Right lobe of liver (tissue), 6 donors: ENCODE measurements around the gene CIBAR2. TPM values are rescaled to one million over a fixed set of nuclear protein-coding genes. Genes with fewer than 3 reads are reported as not detected.

ENCODE experiments used
- ATAC-seq, 4 donors: fragments of 200-7000 bp; cut with Tn5 transposase; one replicate each; pipeline ENCODE4 v1.9.1; 2020; ENCODE audit warnings: mild to moderate bottlenecking in 4 of 4, moderate library complexity in 4 of 4
- DNase-seq, 3 donors: peaks; one replicate each; pipeline ENCODE4 v3.0.0-alpha.2; 2020
- H3K27ac ChIP-seq, 3 donors: fragments of 200-600 bp; one replicate each; pipeline ENCODE4 v1.8.0; 2022
- H3K27me3 ChIP-seq, 2 donors: fragments of 200-600 bp; one replicate each; pipeline ENCODE4 v1.8.0; 2022
- H3K36me3 ChIP-seq, 4 donors: fragments of 200-600 bp; sonication (generic) in 1 of 4; one replicate each; pipeline versions ENCODE4 v1.5.1 to v1.8.0; 2017 to 2022; ENCODE audit warnings: control low read depth in 1 of 4
- H3K4me1 ChIP-seq, 4 donors: fragments of 200-600 bp; sonication (generic) in 1 of 4; one replicate each; pipeline versions ENCODE4 v1.5.1 to v1.8.0; 2017 to 2022; ENCODE audit warnings: control low read depth in 1 of 4
- H3K4me3 ChIP-seq, 3 donors: fragments of 200-600 bp; one replicate each; pipeline ENCODE4 v1.8.0; 2022
- H3K9me3 ChIP-seq, 4 donors: fragments of 200-600 bp; sonication (generic) in 1 of 4; one replicate each; pipeline versions ENCODE4 v1.5.1 to v1.8.0; 2017 to 2022; ENCODE audit warnings: control low read depth in 1 of 4
- POLR2A ChIP-seq: fragments of 450-650 bp; IDR thresholded peaks from one replicate; pipeline ENCODE4 v1.6.1; 2017; ENCODE audit warnings: antibody characterized with exemption, mild to moderate bottlenecking
- WGBS: methylation state at CpG from one replicate; pipeline ENCODE4 v1.1.6; 2018; ENCODE audit warnings: low coverage, low lambda C conversion rate; ENCODE audit not compliant: insufficient coverage; ENCODE audit errors: missing lambda C conversion rate; 5-methylcytosine and 5-hydroxymethylcytosine counted together
- intact Hi-C, 2 donors: fragments of 100-400 bp; cut with DNase I; formaldehyde crosslinking; loops; one replicate each; pipeline versions ENCODE4 v1.11.2 to v1.14.1; 2022
- total RNA-seq, 6 experiments: library from RNA; depleted of rRNA in 2 of 6; stranded (reverse); fragments of >200 nt in 2 of 6; fragmentation: NEBNext Ultra II Directional in 3 of 6; extraction: Animal tissue kit (Norgen Biotek cat#: 25700) in 3 of 6; gene quantifications; one replicate each; pipeline versions ENCODE4 v1.1.0 to v1.2.4, GENCODE V29; 2016 to 2023
- TF ChIP-seq, protein P1 (sequence below), 4 donors: fragments of 200-600 bp in 3 of 4; fragments of 450-650 bp in 1 of 4; IDR thresholded peaks; one replicate each; pipeline versions ENCODE4 v1.5.1 to v1.8.0; 2016 to 2022; ENCODE audit warnings: antibody characterized with exemption in 4 of 4, mild to moderate bottlenecking in 2 of 4
- donor health status: DM: no; HTN: yes; CAD: no.
- donor health status: DM: no; HTN: no; CAD: no.
- donor health status: DM: no; HTN: no; CAD: no.
- donor health status: DM: no; HTN: yes; CAD: no.
- donor health status: DM: no; HTN: yes; CAD: no.

The CIBAR2 gene
- total RNA-seq, 6 experiments from 2014 or later = not detected

DNA sequence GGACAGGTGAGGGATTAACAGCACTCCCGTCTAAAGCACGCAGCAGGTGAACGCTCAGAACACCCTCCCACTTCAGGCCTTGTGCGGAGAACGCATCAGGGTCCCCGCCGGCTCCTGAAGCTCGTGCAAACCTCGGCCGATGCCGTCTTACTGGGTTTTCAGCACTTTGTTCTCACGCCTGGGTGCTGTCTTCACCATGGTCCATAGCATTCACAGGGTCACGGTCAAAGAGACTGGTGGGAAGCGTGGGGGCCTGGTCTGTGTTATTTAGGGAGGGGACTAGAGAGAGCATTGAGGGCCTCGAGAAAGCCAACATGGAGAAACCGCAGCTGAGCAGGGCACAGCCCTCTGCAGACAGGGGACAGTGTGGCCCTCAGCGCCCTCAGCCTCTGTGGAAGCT lies 26.6 kb downstream of the CIBAR2 start:
- DNase-seq = no peak
- TF ChIP-seq POLR2A = no peak
- TF ChIP-seq, protein P1, sequence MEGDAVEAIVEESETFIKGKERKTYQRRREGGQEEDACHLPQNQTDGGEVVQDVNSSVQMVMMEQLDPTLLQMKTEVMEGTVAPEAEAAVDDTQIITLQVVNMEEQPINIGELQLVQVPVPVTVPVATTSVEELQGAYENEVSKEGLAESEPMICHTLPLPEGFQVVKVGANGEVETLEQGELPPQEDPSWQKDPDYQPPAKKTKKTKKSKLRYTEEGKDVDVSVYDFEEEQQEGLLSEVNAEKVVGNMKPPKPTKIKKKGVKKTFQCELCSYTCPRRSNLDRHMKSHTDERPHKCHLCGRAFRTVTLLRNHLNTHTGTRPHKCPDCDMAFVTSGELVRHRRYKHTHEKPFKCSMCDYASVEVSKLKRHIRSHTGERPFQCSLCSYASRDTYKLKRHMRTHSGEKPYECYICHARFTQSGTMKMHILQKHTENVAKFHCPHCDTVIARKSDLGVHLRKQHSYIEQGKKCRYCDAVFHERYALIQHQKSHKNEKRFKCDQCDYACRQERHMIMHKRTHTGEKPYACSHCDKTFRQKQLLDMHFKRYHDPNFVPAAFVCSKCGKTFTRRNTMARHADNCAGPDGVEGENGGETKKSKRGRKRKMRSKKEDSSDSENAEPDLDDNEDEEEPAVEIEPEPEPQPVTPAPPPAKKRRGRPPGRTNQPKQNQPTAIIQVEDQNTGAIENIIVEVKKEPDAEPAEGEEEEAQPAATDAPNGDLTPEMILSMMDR (IDR thresholded peaks at IDR 0.05) = no peak
- no peak overlapping the region for H3K27ac ChIP-seq
- H3K4me3 ChIP-seq = no peak overlapping the region
- H3K27me3 ChIP-seq = no peaks in the 10 kb centered on the region
- no peaks in the 10 kb centered on the region for H3K9me3 ChIP-seq
- H3K4me1 ChIP-seq = peaks cover 0 to 3% (median under 1%) of the 10 kb centered on the region in 4 donors
- intact Hi-C loops = loop anchor here in 1 of 2 donors (10.0 kb wide), 1 partner anchor 121 kb away; no protein-coding TSS in a partner anchor
- 90% methylated on average over 3 of the region's 17 CpGs for WGBS
- no peaks in the 10 kb centered on the region for H3K36me3 ChIP-seq
- ATAC-seq = no peak

DNA sequence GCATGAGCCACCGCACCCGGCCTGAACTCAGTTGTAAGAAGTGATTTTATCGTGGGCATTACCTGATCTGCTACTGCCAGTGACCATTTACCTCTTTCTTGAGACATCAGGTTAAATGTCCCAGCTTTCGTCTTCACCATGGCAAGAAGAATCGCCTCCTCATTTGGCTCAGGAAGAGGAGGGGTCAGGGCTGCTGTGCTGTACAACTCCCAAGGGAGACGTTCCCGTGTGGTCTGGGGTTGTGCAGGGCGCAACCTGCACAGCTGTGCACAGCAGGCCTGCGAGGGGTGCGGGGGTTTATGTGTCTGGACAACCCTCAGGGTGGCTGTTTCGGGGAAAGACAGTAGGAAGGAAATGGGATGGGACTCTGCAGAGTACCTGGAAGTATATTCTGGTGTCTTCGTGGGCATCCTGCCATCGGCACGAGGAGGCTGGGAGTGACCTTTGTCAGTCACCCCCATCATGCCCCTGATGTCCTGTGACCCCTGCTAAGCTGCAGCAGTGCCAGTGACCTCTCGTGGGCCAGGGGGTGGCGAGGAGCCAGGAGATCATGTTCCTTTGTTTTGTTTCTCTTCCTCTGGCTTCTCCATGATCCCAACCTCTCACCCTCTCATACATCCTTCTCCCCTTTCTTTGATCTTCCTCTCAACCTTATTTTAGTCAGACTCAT lies 27.3 kb downstream of the CIBAR2 start:
- H3K36me3 ChIP-seq = no peaks in the 10 kb centered on the region
- H3K9me3 ChIP-seq = no peaks in the 10 kb centered on the region
- ATAC-seq (peak in 3 of 4 donors; percentile 2 to 21 (median 7)), DNase-seq (no peak)
- no peak overlapping the region for H3K4me3 ChIP-seq
- no peaks in the 10 kb centered on the region for H3K4me1 ChIP-seq
- no peaks in the 10 kb centered on the region for H3K27me3 ChIP-seq
- WGBS = 45% methylated on average over 7 of the region's 16 CpGs
- no peak overlapping the region for H3K27ac ChIP-seq
- no peak for TF ChIP-seq POLR2A
- TF ChIP-seq, protein P1 (IDR thresholded peaks at IDR 0.05) = no peak
- intact Hi-C loops = loop anchor here in 1 of 2 donors (10.0 kb wide), 1 partner anchor 120 kb away; no protein-coding TSS in a partner anchor

GRCh38 chr16:85083051-85083639 lies 29.1 kb downstream of the CIBAR2 start:
- intact Hi-C loops = loop anchor here in 1 of 2 donors (10.0 kb wide), 1 partner anchor 118 kb away; no protein-coding TSS in a partner anchor
- Histone ChIP-seq H3K9me3 (no peaks in the 10 kb centered on the region), H3K4me1 (no peaks in the 10 kb centered on the region), H3K27me3 (no peaks in the 10 kb centered on the region), H3K27ac (no peak overlapping the region), H3K4me3 (no peak overlapping the region), H3K36me3 (no peaks in the 10 kb centered on the region)
- WGBS = 58% methylated on average over 5 of the region's 13 CpGs
- ATAC-seq = no peak
- TF ChIP-seq, protein P1 (IDR thresholded peaks at IDR 0.05) = no peak
- no peak for TF ChIP-seq POLR2A
- no peak for DNase-seq

- WGBS = 81% methylated on average over 24 of the region's 33 CpGs
- H3K4me1 ChIP-seq = no peaks in the 10 kb centered on the region
- DNase-seq (no peak), ATAC-seq (no peak)
- no peaks in the 10 kb centered on the region for H3K36me3 ChIP-seq
- no peaks in the 10 kb centered on the region for H3K27me3 ChIP-seq
- H3K9me3 ChIP-seq = no peaks in the 10 kb centered on the region
- H3K27ac ChIP-seq = no peak overlapping the region
- intact Hi-C loops = loop anchor here in 1 of 2 donors (10.0 kb wide), 1 partner anchor 118 kb away; no protein-coding TSS in a partner anchor
- H3K4me3 ChIP-seq = no peak overlapping the region
- TF ChIP-seq, protein P1 (IDR thresholded peaks at IDR 0.05) = no peak
- no peak for TF ChIP-seq POLR2A
Observed at GRCh38 chr16:85082173-85083050, 29.9 kb downstream of the CIBAR2 start.
